Endometrial microvascular endothelial cells (primary cell): ENCODE data around the gene COG4. TPM values are rescaled to one million over a fixed set of nuclear protein-coding genes. Genes with fewer than 3 reads are reported as not detected.
"Not testable (repeated sequence)": the region's sequence is repeated elsewhere in the genome, so short reads cannot be mapped to it uniquely, and the experiment has no call there.

Source experiments
- in situ Hi-C: cut with HindIII; loops from 2 replicates; pipeline ENCODE4 v1.10.0; 2017; ENCODE audit warnings: low sequenced_read_pairs, low pct_unique_long_range_greater_than_20kb; ENCODE audit errors: inconsistent ontology term
- total RNA-seq: library from RNA; depleted of rRNA; stranded (reverse); fragments of >200 nt; gene quantifications from one replicate; pipeline ENCODE4 v1.2.3, GENCODE V29; 2015; ENCODE audit errors: inconsistent ontology term

Gene COG4
- total RNA-seq, 1 donor from 2014 or later, result 87.5 TPM

DNA sequence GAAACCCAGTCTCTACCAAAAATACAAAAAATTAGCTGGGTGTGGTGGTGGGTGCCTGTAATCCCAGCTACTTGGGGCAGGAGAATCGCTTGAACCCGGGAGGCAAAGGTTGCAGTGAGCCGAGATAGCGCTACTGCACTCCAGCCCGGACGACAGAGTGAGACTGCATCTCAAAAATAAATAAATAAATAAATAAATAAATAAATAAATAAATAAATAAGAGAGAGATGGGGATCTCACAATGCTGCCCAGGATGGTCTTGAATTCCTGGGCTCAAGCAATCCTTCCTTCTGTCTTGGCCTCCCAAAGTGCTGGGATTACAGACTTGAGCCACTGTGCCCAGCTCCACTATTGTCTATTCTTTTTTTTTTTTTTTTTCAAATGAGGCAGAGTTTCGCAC is 6.6 kb upstream of the COG4 start:
- in situ Hi-C loops, result not testable (repeated sequence)

DNA sequence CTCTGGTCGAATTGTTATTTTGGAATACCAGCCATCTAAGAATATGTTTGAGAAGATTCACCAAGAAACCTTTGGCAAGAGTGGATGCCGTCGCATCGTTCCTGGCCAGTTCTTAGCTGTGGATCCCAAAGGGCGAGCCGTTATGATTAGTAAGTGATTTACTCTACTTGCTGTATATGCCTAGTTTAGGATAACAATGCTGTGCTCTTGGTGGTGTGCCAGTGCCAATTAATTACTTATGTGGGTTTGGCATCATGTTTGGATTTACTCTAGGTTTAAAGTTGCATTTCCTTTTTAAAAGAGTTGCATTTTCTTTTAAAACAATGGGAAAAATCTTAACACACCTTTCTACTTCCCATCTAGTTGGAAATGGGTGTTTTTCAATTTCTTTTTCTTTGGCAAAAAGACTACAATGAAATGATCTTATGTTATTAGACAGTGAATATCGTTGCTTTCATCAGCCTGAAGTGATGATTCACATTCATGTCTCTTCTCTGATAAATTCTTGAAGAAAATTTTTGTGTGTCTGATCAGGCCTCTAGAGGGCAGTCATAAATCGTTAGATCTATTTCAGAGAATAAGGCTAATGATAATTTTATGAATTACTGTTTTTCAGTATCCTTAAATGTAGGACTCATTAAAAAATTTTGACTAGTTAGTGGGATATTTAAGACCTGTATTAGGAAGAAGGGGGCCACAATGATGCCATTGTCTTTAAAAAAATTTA is 5.9 kb upstream of the COG4 start:
- in situ Hi-C loops, result no loop called here

DNA sequence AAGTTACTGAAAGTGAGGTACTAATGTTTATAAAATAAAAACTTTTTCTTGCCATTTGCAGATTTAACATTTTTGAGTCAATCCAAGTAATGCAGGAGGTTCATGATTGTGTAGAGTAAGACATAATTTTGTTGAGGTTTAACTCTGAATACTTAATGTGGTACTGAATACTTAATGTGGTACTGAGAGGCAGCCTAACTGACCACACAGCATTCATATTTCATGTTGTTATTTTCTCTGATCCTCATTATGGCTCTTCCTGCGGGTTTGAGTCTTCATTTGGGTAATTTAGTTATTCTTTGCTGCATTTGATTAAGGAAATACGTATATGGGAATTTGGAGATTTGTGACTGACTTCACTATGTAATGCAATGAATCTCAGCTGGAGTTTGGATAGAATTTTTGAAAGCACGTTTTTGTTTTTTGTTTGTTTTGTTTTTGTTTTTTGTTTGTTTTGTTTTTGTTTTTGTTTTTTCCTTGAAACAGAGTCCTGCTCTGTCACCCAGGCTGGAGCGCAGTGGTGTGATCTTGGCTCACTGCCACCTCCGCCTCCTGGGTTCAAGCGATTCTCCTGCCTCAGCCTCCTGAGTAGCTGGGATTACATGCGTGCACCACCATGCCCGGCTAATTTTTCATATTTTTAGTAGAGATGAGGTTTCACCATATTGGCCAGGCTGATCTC is 4.1 kb upstream of the COG4 start:
- in situ Hi-C loops, result no loop called here

DNA sequence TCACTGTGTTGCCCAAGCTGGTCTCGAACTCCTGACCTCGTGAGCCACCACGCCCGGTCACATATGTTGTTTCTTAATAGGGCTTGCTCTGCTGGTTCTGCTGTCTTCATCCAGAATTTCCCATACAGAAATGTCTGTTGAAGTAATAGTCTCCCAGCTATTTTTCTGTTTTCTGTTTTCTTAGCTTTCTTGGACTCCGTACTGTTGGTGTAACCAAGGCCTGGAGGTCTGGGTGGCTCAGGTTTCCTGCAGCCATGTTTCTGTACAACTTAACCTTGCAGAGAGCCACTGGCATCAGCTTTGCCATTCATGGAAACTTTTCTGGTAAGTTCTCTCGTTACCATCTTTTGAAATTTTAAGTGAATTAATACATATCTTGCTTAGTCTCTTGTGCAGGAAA is 3.0 kb upstream of the COG4 start:
- in situ Hi-C loops, result no loop called here

DNA sequence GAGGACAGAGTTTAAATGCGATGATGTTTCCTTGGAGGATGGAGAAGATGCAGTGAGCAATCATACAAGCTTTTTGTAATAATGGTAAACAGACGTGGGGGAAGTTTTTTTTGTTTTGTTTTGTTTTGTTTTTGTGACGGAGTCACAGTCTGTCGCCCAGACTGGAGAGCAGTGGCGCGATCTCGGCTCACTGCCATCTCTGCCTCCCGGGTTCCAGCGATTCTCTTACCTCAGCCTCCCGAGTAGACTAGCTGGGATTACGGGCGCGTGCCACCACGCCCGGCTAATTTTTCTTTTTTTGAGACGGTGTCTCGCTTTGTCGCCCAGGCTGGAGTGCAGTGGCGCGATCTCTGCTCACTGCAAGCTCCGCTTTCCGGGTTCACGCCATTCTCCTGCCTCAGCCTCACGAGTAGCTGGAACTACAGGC is 1.1 kb upstream of the COG4 start:
- in situ Hi-C loops, result not testable (repeated sequence)

DNA sequence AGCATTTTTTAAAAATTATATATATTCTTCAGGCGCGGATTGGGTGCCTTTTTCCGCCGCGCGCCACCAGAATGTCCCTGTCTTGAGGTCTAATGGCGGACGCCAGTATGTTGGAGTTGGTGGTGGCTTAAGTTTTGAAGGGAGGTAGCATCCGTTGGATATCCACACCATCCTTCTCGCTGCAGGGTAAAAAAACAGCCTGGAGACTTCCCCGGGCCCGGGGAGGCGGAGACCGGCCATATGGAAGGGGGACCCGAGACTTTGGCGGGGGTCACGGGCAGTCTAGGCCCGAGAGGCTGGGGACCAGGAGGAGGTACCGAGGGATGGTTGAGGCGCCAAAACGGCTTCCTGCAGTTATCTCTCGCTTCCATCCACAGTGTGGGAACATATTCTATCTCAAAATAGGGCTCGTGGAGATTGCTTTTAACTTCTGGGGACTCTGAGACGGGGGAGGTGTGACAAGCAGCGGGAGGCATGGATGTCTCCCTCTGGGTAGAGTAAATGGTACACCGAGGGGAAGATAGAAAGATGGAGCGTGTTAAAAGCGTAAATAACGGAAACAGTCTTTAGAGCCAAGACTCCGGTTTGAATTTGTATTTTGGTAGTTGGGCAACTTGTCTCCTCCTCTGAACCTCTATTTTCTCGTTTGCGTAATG is 517 bp upstream of the COG4 start, which contains the start of gene SF3B3:
Gene SF3B3 (plus strand): TSS at position 74 of the 656 bp plus-strand sequence. CDS start 2,841 bp downstream, outside the sequence.
- in situ Hi-C loops, result no loop called here

DNA sequence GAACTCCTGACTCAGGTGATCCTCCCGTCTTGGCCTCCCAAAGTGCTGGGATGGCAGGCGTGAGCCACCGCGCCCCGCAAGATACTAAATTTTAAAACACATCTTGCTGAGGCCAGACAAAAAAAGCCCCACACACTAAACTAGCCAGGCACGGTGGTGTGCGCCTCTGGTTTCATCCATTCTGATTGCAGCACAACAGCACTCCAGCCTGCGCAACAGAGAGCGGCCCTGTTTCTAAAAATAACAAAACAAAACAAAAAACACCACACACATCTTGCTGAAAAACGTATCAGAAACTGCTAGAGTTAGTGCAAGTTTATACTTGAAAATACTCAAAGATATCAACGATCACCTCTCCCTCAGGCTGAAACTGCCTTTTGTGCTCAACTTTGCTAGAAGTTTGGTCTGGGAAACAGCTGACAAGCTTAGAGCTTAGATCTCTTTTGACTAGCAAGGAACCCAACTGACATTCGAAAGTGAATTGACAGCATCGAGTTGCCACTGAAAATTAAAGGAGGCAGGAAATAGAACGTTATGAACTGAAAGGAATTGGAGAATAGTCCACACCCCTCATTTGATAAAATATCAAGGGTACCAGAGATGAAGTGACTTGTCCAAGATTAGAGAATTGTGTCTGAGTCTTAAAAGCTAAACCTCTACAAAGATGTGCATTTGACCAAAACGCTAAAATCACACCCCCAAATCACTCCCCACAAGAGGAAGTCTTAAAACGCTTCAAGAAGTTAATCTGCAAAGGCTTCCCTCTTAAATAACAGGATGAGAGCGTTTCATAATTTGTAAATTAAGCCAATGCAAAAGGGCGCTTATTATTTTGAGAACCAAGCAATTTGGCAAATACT is 908 bp downstream of the COG4 start:
- in situ Hi-C loops, result no loop called here

DNA sequence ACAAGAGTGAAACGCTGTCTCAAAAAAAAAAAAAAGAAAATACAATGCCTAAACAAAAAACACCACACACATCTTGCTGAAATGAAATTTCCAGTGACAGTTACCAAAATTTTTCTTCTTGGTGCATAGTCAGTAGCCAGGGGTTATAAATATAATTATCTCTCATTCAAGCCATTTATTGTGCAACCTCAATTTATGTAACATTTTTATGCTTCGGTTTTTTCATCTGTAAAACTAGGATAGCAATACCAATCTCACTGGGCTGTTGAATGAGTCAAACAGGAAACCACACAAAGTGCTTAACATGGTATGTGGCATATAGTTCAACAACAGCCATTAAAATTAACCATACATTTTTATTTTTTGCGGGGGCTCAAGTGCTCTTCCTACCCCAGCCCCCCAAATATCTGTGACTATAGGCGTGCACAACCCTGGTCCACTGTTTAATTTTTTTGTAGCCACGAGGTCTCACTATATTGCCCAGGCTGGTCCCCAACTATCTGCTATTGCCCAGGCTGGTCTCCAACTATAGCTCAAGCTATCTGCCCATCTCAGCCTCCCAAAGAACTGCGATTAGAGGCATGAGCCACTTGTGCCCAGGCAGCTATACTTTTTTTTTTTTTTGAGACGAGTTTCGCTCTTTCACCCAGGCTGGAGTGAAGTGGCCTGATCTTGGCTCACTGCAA is 2.6 kb downstream of the COG4 start:
- in situ Hi-C loops, result no loop called here

DNA sequence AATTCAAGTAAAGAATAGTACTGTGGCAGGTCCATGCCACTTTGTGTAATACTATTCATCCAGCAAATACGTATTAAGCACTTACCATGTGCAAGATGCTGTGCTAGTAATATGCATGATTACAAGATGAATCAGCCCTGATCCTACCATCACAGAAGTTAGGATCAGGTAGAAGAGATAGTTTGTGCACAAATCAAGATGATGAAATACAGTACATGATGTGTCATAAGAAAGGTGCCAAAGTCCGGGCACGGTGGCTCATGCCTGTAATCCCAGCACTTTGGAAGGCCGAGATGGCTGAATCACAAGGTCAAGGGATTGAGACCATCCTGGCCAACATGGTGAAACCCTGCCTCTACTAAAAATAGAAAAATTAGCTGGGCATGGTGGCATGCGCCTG is 10.9 kb downstream of the COG4 start:
- in situ Hi-C loops, result no loop called here

DNA sequence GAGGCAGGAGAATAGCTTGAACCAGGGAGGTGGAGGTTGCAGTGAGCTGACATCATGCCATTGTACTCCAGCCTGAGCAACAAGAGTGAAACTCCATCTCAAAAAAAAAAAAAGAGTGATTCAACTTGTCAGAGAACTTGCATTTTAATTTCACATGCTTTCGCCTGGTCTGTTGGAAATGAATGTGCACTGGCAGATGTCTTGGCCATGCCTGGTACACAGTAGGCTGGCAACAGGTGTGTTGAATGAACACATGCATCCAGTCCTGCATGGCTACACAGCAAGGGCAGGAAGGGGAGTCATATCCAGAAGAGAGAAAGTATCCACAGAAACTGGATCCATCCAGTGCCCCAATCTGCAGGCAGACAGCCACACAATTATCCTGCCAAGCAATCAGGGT is 11.5 kb downstream of the COG4 start:
- in situ Hi-C loops, result no loop called here

DNA sequence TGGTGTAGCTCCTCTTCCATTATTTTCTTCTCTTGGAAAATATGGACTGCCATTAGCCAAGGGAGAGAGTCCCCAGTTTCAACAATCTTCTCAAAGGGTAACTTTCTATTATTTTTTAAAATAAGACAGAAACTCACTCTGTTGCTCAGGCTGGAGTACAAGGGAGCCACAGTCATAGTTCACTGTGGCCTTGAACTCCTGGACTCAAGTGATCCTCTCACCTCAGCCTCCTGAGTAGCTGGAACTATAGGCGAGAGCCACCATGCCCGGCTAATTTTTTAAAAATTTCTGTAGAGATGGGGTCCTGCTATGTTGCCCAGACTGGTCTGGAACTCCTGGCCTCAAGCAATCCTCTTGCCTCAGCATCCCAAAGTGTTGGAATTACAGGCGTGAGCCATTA is 13.1 kb downstream of the COG4 start:
- in situ Hi-C loops, result no loop called here

DNA sequence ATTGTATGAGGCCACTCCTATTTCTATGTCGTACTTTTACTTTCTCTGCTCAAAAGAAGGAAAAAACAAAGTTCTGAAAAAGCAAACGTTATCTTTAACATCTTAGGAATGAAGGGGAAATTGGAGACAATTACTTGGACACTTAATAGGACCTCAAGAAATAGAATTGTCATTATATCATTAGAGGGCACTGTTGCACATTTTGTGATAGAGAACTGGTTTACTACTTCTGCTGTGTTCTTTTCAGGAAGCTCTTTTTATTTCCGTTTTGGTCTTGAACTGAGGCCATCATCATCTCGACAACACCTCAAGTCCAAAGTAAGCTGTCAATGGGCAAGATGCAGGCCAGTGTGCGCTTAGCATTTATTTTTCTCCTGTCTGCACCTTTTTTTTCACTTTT is 14.6 kb downstream of the COG4 start:
- in situ Hi-C loops, result no loop called here

DNA sequence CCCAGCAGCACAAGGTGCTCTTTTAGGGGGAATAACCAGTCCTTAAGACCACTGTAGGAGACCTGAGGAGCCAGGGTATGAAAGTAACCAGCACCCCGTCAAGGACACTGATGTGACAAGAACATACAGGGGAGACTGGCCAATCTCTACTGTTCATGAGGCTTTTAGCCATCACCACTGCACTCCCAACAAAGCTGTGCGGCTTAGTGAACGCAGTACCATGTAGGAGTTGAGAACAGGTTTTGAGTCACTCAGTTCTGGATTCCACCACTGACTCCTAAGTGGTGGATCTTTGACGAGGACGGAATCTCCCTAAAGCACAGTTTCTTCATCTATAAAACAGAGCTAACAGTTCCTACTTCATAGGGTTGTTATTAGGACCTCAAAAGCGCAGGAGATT is 26.8 kb downstream of the COG4 start:
- in situ Hi-C loops, result no loop called here

DNA sequence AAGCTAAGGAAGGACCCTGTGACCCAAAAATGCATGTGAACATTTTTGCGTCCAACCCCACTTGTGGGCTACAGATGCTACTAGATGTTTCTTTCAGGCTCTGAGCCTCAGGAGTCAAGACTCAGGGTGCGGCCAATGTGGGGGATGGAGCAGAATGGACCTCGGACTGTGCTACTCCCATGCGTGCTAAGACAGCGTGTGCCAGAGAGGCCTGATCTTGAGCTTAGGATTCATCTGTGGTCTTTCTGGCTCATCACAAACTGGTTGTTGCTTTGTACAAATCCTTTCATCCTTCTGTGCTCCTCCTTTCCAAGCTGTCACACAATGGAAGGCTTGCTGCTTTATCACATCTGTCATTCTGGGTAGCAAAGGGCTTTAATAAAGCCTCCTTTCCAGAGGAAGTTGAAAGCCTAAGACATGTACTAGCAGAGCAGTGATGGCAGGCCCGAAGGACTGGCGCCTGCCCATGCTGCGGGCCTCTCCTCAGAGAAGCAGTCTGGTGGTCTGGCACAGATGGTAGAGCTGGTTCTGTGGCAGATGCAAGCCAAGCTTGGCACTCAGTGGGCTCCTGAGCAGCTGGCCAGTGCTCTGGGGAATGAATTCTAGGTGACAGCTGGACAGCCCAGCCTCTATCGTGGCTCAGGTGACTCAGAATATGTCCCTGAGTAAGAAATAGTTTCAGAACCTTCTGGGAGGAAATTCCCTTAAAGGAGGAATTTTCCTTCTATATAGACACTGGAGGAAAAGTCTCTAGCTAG is 27.8 kb downstream of the COG4 start:
- in situ Hi-C loops, result no loop called here

DNA sequence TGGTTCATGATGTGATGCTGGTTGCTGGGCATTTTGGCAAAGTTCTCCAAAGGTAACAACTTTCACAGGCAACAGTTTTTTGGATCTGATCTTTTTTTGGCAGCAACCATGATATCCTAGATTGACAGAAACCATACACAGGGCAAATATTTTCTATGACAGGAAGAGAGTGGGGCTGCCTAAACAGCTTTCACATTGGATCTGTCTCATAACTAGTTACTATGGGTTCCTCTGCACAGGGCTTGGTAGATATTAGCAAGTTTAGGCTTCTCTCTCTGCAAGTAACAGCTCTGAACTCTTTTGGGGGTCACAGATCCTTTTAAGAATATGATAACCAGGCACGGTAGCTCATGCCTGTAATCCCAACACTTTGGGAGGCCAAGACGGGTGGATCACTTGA is 28.6 kb downstream of the COG4 start:
- in situ Hi-C loops, result no loop called here

DNA sequence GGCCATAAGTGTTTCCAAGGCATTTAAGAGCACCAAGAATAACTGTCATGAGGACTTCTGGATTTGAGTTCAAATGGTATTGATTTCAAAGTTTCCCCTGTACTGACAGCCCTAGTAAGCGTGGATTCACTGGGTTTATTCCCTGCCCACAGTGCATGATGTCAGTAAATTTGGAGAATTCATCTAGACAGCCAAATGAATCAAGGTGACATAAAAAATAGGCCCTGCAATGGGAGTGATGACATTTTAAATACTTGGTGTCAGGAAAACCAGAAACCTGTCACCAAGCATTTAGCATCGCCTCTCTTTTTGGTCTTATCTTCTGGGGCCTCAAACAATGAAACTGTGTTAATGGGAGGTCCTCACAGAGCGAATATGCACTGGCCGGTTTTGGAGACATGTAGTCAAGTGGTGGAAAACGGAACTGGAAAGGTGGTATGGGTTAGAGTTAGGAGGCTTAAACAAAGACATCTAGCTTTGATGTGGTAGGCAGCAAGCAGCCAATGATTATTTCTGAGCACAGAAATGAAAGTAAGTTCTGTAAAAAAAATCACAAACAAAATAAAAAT is 29.1 kb downstream of the COG4 start:
- in situ Hi-C loops, result no loop called here

DNA sequence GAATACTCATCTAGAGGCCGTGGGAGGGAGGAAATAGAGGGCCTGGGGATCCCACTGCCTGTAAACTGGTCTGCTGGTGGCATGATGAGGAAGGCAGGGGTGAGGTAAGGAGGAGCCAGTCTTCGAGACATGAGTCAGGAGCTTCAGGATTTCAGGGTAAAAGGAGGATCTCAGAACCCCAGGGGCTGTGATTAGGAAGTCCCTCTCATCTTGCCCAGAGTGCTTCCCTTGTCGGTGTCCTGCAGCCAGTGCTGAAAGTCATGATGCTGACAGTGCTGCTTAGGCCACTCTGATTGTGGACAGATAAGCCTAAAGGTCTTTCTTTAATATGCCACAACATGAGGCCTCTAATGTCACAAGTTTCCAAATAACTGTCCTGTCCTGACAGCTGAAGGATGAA is 29.6 kb downstream of the COG4 start:
- in situ Hi-C loops, result no loop called here

DNA sequence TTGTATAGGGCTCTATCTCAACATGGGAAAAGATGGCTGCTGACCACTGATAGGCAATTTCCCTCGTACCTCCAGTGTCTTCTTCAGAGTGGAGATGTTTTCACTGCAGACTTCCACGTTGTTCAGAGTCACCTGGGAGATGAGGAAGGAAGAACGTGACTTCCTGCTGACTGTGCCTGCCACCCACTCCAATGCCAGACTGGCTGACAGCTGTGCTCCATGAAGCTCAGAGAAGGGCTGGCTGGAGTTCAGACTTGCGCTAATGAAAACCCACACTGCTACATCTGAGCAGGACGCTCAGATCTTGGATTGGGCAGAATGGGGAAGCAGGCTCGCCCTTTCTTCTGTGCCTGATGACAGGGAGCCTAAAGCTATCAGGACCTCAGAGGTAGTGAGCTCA is 33.1 kb downstream of the COG4 start:
- in situ Hi-C loops, result no loop called here
